Measurements from ENCODE around the gene ZNF770.

DNA sequence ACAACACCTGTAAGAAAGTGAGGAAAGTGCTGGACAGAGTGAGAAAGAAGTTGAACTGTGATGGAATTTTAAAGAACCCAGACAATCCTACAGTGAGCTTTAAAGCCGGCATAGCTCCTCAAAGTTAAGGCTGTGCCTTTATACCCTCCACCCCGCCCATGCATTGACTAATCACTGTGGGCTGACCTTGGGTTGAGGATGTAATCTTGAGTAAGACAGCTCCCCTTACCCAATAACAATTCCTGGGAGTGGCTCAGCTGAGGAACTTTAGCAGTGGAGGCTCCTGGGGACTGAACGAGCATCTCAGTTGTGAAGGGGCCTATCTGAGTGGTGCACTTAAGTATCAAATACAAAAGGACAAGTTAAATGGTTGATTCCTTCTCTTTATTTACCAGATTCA, 35.7 kb upstream of the ZNF770 start:
- TF ChIP-seq, protein P1, sequence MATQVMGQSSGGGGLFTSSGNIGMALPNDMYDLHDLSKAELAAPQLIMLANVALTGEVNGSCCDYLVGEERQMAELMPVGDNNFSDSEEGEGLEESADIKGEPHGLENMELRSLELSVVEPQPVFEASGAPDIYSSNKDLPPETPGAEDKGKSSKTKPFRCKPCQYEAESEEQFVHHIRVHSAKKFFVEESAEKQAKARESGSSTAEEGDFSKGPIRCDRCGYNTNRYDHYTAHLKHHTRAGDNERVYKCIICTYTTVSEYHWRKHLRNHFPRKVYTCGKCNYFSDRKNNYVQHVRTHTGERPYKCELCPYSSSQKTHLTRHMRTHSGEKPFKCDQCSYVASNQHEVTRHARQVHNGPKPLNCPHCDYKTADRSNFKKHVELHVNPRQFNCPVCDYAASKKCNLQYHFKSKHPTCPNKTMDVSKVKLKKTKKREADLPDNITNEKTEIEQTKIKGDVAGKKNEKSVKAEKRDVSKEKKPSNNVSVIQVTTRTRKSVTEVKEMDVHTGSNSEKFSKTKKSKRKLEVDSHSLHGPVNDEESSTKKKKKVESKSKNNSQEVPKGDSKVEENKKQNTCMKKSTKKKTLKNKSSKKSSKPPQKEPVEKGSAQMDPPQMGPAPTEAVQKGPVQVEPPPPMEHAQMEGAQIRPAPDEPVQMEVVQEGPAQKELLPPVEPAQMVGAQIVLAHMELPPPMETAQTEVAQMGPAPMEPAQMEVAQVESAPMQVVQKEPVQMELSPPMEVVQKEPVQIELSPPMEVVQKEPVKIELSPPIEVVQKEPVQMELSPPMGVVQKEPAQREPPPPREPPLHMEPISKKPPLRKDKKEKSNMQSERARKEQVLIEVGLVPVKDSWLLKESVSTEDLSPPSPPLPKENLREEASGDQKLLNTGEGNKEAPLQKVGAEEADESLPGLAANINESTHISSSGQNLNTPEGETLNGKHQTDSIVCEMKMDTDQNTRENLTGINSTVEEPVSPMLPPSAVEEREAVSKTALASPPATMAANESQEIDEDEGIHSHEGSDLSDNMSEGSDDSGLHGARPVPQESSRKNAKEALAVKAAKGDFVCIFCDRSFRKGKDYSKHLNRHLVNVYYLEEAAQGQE (IDR thresholded peaks at IDR 0.05; ENCODE audit: borderline replicate concordance): no peak
- TF ChIP-seq, protein P1 (CRISPR knock-in tag; IDR thresholded peaks at IDR 0.05; ENCODE audit: low read depth): no peak
- no peak for TF ChIP-seq POLR2A (conservative IDR thresholded peaks at IDR 0.05)
- no peak for TF ChIP-seq PTTG1 (tag; IDR thresholded peaks at IDR 0.05; ENCODE audit: low read depth)
- no peak for TF ChIP-seq EP300 (IDR thresholded peaks at IDR 0.05; ENCODE audit: low read length)
- TF ChIP-seq, protein P2, sequence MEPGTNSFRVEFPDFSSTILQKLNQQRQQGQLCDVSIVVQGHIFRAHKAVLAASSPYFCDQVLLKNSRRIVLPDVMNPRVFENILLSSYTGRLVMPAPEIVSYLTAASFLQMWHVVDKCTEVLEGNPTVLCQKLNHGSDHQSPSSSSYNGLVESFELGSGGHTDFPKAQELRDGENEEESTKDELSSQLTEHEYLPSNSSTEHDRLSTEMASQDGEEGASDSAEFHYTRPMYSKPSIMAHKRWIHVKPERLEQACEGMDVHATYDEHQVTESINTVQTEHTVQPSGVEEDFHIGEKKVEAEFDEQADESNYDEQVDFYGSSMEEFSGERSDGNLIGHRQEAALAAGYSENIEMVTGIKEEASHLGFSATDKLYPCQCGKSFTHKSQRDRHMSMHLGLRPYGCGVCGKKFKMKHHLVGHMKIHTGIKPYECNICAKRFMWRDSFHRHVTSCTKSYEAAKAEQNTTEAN (CRISPR knock-in tag; IDR thresholded peaks at IDR 0.05): no peak
- TF ChIP-seq MAFK (IDR thresholded peaks at IDR 0.05; ENCODE audit: low read length): no peak
- TF ChIP-seq SMC3 (conservative IDR thresholded peaks at IDR 0.05; ENCODE audit: insufficient read depth, low read depth, low read length): no peak
- TF ChIP-seq, protein P3, sequence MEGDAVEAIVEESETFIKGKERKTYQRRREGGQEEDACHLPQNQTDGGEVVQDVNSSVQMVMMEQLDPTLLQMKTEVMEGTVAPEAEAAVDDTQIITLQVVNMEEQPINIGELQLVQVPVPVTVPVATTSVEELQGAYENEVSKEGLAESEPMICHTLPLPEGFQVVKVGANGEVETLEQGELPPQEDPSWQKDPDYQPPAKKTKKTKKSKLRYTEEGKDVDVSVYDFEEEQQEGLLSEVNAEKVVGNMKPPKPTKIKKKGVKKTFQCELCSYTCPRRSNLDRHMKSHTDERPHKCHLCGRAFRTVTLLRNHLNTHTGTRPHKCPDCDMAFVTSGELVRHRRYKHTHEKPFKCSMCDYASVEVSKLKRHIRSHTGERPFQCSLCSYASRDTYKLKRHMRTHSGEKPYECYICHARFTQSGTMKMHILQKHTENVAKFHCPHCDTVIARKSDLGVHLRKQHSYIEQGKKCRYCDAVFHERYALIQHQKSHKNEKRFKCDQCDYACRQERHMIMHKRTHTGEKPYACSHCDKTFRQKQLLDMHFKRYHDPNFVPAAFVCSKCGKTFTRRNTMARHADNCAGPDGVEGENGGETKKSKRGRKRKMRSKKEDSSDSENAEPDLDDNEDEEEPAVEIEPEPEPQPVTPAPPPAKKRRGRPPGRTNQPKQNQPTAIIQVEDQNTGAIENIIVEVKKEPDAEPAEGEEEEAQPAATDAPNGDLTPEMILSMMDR (IDR thresholded peaks at IDR 0.05 in 2 of 3, conservative IDR thresholded peaks at IDR 0.05 in 1 of 3; ENCODE audit: insufficient read depth in 2 of 3, low read depth in 1 of 3, low read length in 3 of 3): no peak
- no peak for TF ChIP-seq HMG20B (CRISPR knock-in tag; IDR thresholded peaks at IDR 0.05)

Data from K562 (cell line).